ENCODE measurements around the gene ZBTB47.

ZBTB47 gene

DNA sequence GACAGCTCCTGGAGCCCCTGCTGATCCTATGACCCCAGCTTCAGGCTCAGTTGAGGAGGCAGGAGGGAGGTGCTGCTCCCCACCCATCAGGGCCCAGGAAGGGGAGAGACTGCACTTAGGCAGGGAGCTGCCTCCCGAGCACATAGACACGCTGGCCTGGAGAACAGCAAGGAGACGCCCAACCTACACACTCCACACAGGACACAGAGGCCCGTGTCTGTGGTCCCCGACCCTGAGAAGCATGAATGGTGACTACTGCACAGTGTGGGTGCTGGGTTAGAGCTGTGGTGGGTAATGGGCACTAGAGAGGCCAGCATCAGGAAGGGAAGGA lies 50.2 kb downstream of the ZBTB47 start:
- H3K27me3 ChIP-seq (ENCODE audit: insufficient read depth, low read length), result no peaks in the 10 kb centered on the region
- no peaks in the 10 kb centered on the region; the same call in 1 of the 2 replicates for H3K4me1 ChIP-seq (ENCODE audit: insufficient read depth, low read length)
- H3K4me3 ChIP-seq (ENCODE audit: low read length), result no peak overlapping the region
- H3K9ac ChIP-seq (ENCODE audit: low read depth, low read length), result no peak overlapping the region
- no peaks in the 10 kb centered on the region for H3K9me3 ChIP-seq (ENCODE audit: insufficient read depth, low read depth, low read length)
- no peaks in the 10 kb centered on the region for H3K36me3 ChIP-seq (ENCODE audit: insufficient read depth, low read length)
- WGBS, result 76% methylated on average over 3 of the region's 5 CpGs
- H3K27ac ChIP-seq (ENCODE audit: low read depth, low read length), result no peak overlapping the region

DNA sequence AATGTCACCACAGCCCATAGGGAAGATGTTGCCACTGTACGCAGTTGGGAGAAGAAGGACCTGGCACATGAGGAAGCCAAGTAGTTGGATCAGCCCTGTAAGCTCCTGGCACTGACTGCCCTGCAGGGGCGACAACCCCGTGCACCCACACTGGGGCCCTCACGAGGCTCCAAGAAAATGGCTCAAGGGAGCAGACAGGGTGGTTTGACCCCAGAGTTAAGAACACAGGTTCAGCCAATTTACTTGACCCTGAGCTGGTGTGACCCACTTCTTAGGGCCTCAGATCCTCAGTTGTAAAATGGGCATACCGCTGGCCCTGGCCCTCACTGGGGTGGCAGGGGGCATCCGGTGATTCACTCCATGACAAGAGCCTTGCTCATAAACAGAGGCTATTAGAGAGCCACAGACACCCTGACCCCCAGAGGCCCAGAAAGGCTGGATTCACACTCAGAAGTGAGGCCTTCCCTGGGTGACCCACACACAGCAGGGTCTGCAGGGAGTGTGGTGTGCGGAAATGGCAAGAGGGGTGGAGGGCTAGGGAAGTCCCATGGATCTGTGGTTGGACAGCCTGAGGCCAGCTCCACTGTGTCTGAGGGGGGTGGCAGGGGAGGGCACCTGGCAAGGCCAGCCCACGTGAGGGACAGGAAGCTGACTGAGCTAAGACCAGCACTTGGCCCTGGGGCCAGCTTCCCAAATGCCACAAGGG lies 50.8 kb downstream of the ZBTB47 start:
- Histone ChIP-seq H3K36me3 (ENCODE audit: insufficient read depth, low read length) (no peaks in the 10 kb centered on the region), H3K27me3 (ENCODE audit: insufficient read depth, low read length) (no peaks in the 10 kb centered on the region), H3K27ac (ENCODE audit: low read depth, low read length) (no peak overlapping the region), H3K4me3 (ENCODE audit: low read length) (no peak overlapping the region), H3K9me3 (ENCODE audit: insufficient read depth, low read depth, low read length) (no peaks in the 10 kb centered on the region), H3K4me1 (ENCODE audit: insufficient read depth, low read length) (no peaks in the 10 kb centered on the region; the same call in 1 of the 2 replicates), H3K9ac (ENCODE audit: low read depth, low read length) (no peak overlapping the region)
- WGBS, result 86% methylated on average over 8 of the region's 8 CpGs

DNA sequence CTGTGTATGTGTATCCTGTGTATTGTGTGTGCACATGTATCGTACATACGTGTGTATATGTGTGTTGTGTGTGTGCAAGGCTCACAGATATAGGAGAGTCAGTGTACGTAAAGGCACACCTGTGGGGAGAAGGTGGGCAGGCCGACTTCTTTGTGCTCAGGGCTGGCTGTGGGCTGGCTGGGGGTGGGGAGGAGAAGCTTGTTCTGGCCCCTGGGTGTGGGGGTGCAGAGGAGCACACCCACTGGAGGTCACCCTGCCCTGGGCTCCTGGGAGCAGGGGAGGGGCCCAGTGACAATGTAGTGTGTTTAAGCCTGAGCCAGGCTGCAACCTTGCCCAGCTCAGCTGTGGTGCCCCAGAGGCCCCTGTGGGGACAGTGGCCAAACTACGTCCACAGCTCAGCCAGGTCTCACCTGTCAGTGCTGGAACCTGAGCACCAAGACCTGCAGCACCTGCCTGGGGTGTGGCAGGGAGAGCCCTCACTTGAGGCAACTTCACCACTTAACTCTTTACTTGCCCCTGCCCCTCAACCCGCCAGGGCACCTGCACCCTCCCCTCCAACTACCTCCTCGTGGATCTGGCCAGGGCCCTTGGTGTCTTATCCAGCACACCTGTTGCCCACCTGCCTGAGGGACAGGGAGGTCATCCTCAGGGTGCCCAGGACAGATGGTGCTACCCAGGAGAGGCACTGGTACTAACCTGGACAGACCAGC lies 51.7 kb downstream of the ZBTB47 start:
- no peaks in the 10 kb centered on the region for H3K27me3 ChIP-seq (ENCODE audit: insufficient read depth, low read length)
- WGBS, result 85% methylated on average over 7 of the region's 7 CpGs

DNA sequence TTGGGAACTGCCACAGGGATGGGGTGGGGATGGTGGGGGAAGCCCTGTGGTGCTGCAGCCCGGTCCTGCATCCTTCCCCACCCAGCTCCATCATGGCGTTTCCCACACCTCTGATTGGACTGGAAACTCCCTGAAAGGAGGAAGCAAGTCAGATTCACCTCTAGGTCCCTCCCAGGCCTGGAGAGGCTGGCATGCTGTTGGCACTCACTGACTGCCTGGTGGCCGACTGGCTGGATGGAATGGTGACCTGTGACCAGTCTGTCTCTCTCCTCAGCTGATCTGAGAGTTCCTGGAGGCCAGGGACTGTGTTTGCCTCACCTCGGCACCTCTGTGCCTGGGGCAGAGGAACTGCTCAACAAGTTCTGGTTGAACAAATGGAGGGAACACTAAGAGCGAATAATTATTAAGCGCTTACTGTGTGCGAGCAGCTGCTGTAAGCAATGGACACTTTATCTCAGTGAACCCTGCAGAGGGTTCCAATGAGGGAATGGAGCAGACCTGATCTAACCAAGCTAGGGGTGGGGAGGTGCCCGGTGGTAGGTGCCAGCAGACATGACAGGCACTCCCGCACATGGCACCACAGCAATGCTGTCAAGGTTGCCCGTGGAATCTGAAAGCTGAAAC lies 52.6 kb downstream of the ZBTB47 start:
- WGBS, result 86% methylated on average over 10 of the region's 10 CpGs
- Histone ChIP-seq H3K4me1 (ENCODE audit: insufficient read depth, low read length) (no peaks in the 10 kb centered on the region; the same call in 1 of the 2 replicates), H3K4me3 (ENCODE audit: low read length) (no peak overlapping the region)

More for the DNA sequence above, 51.7 kb downstream of the ZBTB47 start:
- Histone ChIP-seq H3K4me1 (ENCODE audit: insufficient read depth, low read length) (no peaks in the 10 kb centered on the region; the same call in 1 of the 2 replicates), H3K36me3 (ENCODE audit: insufficient read depth, low read length) (no peaks in the 10 kb centered on the region), H3K27ac (ENCODE audit: low read depth, low read length) (no peak overlapping the region), H3K4me3 (ENCODE audit: low read length) (no peak overlapping the region), H3K9me3 (ENCODE audit: insufficient read depth, low read depth, low read length) (no peaks in the 10 kb centered on the region), H3K9ac (ENCODE audit: low read depth, low read length) (no peak overlapping the region)

DNA sequence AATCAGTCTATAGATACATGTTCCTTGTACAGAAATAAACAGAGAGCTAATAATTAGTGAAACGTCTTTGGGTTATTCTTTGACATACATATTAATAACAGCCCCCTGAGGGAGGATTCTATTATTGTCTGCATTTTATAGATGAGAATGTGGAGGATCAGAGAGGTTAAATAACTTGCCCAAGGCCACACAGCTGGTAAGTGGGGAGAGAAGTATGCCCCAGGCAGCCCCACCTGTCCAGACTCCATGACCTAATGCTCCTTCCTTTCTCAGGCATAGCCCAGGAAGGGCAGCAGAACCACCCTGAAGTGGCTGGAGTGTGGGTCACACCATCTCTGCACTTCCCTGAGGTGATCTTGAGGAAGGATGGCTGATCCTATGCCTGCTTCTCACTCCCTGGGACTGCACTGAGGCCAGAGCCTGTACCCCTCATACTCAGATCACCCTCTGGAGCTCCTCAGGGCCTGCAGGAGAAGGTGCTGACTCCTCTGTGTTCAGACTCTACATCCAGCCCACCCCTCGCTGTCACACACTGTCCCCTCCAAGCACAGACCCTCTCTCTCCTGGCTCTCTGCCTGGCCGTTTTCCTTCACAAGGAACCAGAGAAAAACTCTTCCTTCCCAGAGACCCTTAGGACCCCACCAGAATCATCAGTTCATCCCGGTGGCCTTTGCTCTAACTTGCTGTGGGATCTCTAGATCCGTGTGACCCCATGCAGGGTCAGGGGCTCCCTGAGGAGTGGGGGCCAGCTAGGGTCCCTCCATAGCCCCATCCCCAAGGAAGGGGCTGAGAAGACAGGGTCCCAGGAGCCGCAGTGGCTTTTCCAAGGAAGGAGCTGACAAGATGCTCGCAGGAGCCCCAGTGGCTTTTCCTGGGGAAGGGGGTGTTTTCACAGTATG lies 53.5 kb downstream of the ZBTB47 start:
- Histone ChIP-seq H3K36me3 (ENCODE audit: insufficient read depth, low read length) (no peaks in the 10 kb centered on the region), H3K9me3 (ENCODE audit: insufficient read depth, low read depth, low read length) (no peaks in the 10 kb centered on the region), H3K4me1 (ENCODE audit: insufficient read depth, low read length) (no peaks in the 10 kb centered on the region), H3K27ac (ENCODE audit: low read depth, low read length) (no peak overlapping the region), H3K9ac (ENCODE audit: low read depth, low read length) (no peak overlapping the region), H3K27me3 (ENCODE audit: insufficient read depth, low read length) (no peaks in the 10 kb centered on the region), H3K4me3 (ENCODE audit: low read length) (no peak overlapping the region)
- WGBS, result 84% methylated on average over 6 of the region's 7 CpGs

More for the DNA sequence above, 52.6 kb downstream of the ZBTB47 start:
- Histone ChIP-seq H3K27me3 (ENCODE audit: insufficient read depth, low read length) (no peaks in the 10 kb centered on the region), H3K9ac (ENCODE audit: low read depth, low read length) (no peak overlapping the region), H3K27ac (ENCODE audit: low read depth, low read length) (no peak overlapping the region), H3K36me3 (ENCODE audit: insufficient read depth, low read length) (no peaks in the 10 kb centered on the region), H3K9me3 (ENCODE audit: insufficient read depth, low read depth, low read length) (no peaks in the 10 kb centered on the region)

DNA sequence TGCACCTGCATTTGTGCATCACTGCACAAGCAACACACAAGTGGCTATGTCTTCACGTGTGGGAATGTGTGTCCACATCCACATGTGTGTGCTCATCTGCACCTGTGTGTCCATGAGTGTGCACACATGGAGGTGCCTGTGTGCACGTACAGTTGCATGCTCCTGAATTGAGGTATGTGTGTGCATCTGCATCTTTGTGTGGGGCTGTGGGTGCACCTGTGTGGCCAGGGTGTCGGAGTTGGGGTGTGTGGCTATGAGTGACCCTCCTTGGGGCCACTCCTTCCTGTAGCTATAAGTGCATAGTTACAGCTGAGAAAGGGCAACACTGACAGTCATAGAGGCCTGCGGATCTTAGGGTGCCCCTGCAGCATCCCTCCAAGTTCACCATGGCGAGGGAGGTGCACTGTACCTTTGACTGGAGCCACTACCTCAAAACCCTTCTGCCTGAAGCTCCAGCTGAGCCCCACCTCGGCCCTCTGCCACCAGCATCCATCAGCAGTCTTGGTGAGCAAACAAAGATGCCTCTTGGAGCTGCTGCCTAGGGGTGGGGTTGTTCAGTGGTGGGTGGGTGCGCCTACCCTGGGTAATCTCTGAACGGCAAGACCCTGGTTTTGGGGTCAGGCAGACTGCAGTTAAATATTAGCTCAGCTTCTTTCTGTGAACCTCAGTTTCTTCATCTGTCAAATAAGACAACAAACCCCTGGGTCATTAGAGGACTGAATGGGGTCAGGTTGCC lies 54.3 kb downstream of the ZBTB47 start:
- no peak overlapping the region for H3K27ac ChIP-seq (ENCODE audit: low read depth, low read length)
- no peak overlapping the region for H3K9ac ChIP-seq (ENCODE audit: low read depth, low read length)
- no peaks in the 10 kb centered on the region for H3K4me1 ChIP-seq (ENCODE audit: insufficient read depth, low read length)
- H3K4me3 ChIP-seq (ENCODE audit: low read length), result no peak overlapping the region
- H3K27me3 ChIP-seq (ENCODE audit: insufficient read depth, low read length), result no peaks in the 10 kb centered on the region
- H3K36me3 ChIP-seq (ENCODE audit: insufficient read depth, low read length), result no peaks in the 10 kb centered on the region
- no peaks in the 10 kb centered on the region for H3K9me3 ChIP-seq (ENCODE audit: insufficient read depth, low read depth, low read length)
- 90% methylated on average over 8 of the region's 8 CpGs for WGBS

DNA sequence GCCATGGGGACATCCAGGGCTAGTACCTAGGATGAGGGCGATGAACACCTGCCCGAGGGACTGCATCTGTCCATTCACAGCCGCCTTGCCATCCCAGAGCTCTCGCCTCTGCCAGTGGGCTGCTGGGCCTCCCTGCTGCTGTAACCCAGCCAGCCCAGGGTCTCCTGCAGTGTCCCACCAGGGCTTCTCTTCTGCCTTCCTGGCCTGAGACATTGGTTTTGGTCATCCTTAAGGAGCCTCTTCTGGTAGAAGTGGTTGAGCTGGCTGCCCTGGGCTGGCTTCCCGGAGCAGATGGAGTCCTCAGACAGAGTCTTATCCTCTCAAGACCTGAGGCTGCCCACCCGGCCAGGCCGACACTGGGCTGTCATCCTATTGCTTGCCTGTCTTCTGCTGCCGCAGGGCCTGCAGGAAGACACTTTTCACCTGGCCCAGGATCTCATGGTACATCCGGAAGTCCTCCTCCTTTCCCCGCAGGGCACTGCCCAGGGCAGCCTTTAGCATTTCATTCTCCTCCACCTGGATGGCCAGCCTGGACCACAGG lies 55.2 kb downstream of the ZBTB47 start:
- Histone ChIP-seq H3K9ac (ENCODE audit: low read depth, low read length) (no peak overlapping the region), H3K4me1 (ENCODE audit: insufficient read depth, low read length) (no peaks in the 10 kb centered on the region), H3K9me3 (ENCODE audit: insufficient read depth, low read depth, low read length) (no peaks in the 10 kb centered on the region), H3K27ac (ENCODE audit: low read depth, low read length) (no peak overlapping the region), H3K4me3 (ENCODE audit: low read length) (no peak overlapping the region), H3K27me3 (ENCODE audit: insufficient read depth, low read length) (no peaks in the 10 kb centered on the region), H3K36me3 (ENCODE audit: insufficient read depth, low read length) (no peaks in the 10 kb centered on the region)
- WGBS, result 93% methylated on average over 10 of the region's 10 CpGs

DNA sequence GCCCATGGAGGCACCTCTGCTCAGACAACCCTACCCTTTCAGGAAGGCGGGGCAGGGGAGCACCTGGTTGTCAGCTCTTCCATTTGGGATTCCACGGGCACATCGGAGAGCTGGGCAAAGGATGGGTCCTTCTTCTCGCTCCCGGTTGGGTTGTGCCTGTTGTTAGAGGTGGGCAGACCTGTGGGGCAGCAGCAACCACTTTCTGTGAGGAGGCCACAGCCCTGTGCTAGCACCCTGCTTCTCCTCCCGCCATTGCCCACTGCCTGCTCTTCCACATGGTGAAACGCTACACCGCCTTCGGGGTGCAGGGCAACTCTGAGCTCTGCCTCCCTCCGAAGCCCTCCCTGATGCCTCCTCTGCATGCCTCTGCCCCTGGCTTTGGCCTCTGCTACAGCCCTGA lies 56.1 kb downstream of the ZBTB47 start:
- Histone ChIP-seq H3K27ac (ENCODE audit: low read depth, low read length) (no peak overlapping the region), H3K9ac (ENCODE audit: low read depth, low read length) (no peak overlapping the region), H3K4me1 (ENCODE audit: insufficient read depth, low read length) (no peaks in the 10 kb centered on the region), H3K4me3 (ENCODE audit: low read length) (no peak overlapping the region), H3K9me3 (ENCODE audit: insufficient read depth, low read depth, low read length) (no peaks in the 10 kb centered on the region), H3K36me3 (ENCODE audit: insufficient read depth, low read length) (no peaks in the 10 kb centered on the region), H3K27me3 (ENCODE audit: insufficient read depth, low read length) (no peaks in the 10 kb centered on the region)
- 93% methylated on average over 10 of the region's 10 CpGs for WGBS

DNA sequence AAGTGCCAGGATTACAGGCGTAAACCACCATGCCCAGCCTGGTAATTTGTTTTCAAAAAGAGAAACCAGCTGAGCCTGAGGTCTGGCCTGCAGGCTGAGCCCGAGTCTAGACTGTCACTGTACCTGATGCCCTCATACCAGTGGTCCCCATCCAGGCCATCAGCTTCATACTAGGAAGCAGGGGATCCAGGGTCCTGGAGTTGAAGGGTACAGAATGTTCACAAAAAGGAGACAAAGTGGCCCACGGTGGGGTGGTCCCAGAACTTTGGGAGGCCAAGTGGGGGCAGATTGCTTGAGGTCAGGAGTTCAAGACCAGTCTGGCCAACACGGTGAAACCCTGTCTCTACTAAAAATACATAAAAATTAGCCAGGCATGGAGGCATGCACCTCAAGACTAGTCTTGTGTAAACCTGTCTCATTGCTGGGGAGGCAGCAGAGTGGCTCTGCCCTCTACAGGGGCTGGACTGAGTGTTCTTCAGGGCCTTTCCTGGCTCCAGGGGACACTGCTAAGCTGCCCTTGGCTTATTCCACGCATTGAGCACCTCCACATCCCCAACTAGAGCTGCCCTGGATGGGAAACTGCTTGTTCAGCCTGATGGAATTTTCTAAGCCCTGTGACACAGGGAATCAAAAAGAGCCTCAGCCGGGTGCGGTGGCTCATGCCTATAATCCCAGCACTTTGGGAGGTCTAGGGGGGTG lies 57.0 kb downstream of the ZBTB47 start:
- Histone ChIP-seq H3K9ac (ENCODE audit: low read depth, low read length) (no peak overlapping the region), H3K9me3 (ENCODE audit: insufficient read depth, low read depth, low read length) (no peaks in the 10 kb centered on the region), H3K4me3 (ENCODE audit: low read length) (no peak overlapping the region), H3K27ac (ENCODE audit: low read depth, low read length) (no peak overlapping the region), H3K4me1 (ENCODE audit: insufficient read depth, low read length) (no peaks in the 10 kb centered on the region), H3K36me3 (ENCODE audit: insufficient read depth, low read length) (no peaks in the 10 kb centered on the region), H3K27me3 (ENCODE audit: insufficient read depth, low read length) (no peaks in the 10 kb centered on the region)
- 80% methylated on average over 7 of the region's 7 CpGs for WGBS

Data from HUES64 (cell line).